HG03060 (cell line): ENCODE data around the gene PHLDA3.

ENCODE experiments used
- ATAC-seq: cut with Tn5 transposase; IDR thresholded peaks from one replicate; pipeline ENCODE4 v1.9.1; 2021; ENCODE audit warnings: low read depth, moderate number of reproducible peaks; ENCODE audit not compliant: unreplicated experiment

The PHLDA3 gene

DNA sequence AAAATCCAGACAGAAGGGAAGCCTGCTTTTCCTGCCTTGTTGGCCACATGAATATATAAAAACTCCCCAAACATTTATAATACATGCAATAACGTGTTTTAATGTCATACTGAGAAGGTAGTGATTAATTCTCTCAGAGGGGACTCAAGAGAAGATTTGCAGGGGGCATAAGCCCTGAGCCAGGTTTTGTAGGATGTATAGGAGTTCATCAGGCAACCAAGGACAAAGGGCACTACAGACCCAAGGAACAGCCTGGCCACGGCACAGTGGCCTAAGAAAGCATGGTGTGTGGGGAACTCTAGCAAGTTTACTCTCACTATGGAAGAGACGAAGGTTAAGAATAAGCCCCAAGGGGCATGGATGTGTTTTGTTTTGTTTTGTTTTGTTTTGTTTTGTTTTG is 32.0 kb downstream of the PHLDA3 start:
- ATAC-seq: no peak

DNA sequence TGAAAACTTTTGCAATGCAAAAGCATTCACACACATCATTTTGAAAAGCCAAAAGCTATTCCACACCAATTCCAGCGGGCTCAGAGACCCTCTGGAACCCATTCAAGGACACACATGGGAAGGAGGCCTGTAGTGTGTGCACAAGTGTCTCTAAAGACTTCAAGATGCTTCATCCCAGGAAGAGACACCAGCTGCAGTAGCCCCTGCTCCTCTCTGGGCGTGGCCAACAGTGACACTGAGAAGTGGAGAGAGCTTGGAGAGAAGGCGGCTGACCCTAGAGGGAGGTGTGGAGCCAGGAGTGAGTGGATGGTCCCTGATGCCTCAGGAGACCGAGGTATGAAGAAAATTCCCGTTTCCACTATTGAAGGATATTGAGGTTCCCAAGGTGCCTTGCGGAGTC is 32.6 kb downstream of the PHLDA3 start:
- ATAC-seq: no peak

DNA sequence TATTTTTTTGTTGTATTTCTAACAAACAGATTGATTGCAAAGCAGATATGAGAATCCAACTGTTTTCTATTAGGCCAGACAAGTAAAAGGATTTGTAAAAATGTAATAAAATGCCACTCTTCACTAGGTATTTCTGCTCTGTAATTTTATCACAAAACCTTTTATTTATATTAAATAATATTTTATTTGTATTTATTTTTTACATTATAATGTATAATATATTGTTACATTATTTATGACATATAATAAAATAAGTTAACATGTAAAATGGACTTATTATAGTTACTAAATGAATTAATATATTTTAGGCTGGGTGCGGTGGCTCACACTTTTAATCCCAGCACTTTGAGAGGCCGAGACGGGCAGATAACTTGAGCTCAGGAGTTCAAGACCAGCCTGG is 34.7 kb downstream of the PHLDA3 start:
- no peak for ATAC-seq

DNA sequence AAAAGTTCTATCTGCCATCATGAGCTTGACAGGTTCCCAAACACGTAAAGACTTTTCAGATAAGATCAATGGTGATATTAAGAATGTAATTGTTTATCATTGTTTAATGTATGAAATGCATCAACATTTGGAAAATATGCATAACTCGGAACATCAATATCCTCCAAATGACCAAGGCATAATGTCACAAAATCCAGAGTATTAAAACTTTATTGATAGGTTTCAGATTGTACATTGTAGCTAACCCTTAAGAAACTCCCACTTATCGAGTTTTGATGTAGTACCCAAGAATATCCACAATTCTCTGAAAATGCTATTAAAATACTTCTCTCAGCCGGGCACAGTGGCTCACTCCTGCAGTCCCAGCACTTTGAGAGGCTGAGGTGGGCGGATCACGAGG is 35.4 kb downstream of the PHLDA3 start:
- ATAC-seq: no peak

DNA sequence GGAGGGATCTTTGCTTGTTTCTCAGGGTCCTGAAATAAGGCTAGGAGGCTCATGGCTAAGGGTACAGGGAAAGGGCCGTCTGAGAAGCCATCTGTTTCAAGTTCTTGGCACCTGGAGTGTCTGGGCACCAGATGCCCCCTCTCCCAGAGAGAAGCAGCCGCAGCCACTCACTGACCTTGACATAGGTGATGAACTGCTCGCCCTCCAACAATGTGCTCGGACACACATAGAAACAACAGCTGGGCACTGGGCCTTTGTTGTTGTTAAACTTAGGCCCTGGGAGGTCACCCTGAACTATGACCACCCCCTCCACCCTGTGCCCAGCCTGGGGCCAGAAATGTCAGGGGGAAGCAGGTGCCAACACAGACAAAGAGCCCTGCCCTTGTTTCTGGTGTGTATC is 38.2 kb downstream of the PHLDA3 start:
- ATAC-seq: no peak

DNA sequence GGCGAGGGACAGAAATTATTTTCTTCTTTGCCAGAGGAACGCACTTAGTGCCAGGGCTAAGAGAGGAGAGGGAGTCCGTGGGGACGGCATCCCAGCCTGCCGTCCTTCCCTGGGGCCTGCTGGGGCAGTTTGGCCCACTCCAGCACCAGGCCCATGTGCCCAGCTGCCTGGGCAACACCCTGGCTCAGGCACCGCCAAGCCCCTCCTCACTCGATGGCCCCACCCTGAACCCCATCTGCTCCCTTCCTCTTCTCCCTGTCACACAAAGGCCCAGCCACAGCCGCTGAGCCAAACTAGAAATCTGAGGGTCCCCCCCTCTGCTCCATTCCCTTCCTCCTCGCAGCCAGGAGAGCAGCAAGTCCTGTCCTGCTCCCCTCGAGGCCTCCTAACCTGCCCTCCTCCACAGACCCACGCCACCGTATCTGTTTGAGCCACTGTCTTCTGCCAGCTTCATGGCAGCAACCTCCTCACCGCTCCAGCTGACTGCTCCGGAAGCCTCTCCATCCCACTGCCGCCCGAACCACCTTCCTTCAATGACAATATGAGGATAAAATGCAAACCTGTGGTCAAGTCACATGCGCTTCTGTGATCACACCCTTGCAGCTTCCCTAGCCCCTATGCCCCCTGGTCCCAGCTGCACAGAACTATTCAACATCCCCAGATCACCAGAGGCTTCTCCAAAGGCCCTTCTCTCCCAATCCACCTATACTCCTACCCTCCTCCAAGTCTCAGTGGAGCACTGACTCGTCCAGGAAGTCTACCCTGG is 39.1 kb downstream of the PHLDA3 start:
- ATAC-seq: no peak

DNA sequence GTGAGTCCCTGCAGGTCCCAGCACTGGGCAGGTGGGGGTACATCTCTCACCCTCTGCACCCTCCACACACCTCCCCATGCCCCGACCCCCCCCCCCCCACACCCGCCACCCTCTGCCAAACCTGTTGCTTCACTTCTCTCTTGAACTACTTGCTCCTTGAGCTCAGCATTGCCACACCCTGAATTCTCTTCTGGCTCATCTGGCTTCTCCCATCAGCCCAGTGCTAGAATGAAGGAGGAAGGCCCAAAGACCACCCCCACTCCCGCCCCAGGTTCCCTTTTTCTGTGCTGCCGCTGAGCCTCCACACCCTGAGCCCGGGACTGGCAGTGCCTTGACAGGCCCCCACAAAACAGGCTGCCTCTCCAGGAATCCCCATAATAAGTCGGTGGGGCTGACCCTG is 41.0 kb downstream of the PHLDA3 start:
- no peak for ATAC-seq

DNA sequence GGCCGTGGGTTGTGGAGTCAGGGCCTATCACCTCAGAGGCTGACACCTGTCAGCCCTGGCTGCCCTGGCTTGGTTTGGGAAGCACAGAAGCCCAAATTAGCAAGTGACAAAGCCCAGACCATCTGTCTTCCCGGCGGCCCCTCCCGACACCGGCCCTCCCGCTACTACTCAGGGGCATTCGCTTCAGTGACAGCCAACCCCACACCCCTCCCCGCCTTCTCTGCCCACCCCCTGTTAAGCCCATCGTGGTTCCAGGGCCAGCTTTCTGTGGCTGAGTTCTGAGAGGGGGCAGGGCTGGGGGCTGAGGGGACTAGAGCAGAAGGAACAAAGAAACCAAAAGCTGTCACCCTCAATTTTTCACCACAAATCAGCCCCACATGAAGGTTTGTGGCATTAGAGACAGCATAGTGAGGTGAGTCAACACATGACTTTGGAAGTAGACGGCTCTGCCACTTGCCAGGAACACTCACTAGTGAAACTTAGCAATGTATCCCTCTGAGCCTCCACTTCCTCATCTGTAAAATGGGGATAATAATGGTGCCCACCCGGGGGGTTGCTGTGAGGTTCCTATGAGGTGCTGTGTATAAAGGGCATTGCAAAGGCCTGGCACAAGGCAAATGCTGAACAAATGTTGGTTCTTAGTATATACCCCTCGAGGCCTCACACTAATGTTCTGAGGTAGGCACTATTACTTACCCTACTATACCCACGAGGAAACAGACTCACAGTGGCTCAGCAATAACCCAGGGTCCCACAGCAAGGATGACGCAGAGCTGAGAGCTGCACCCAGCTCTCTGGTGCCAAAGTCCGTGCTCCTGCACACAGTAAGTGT is 42.3 kb downstream of the PHLDA3 start:
- ATAC-seq: no peak

DNA sequence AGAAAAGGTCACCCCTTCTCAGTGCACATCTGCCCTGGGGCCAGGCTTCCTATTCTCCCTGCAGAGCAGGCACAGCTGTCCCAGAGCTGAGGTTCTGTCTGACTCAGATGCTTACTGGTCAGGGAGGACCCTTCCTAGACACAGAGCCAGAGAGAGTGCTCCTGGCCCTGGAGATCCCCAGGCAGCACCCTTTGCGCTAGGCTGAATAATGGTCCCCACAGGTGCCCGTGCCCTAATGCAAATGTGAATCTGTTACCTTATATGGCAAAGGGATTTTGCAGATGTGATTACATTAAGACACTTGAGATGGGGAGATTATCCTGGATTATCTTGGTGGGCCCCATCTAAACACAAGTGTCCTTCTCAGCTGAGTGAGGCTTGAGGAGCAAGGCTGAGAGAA is 44.8 kb downstream of the PHLDA3 start:
- no peak for ATAC-seq

DNA sequence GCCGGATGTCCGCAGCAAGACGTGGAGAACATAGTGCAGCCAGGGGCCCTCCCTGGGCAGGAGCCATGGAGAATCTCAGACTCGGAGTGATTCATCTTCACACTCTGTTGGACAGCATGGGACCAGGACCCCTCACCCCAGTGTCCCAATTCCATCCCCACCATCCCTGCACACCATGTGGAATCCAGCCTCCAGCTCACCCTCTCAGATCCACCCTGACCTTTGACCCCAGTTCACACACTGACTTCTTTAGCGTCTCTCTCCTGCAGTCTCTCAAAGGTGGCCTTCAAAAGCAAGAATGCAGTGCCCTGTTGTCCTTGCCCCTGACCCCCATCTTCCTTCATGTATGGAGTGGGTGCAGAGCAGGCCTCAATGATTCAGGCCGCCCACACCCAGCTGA is 45.3 kb downstream of the PHLDA3 start:
- ATAC-seq: no peak

DNA sequence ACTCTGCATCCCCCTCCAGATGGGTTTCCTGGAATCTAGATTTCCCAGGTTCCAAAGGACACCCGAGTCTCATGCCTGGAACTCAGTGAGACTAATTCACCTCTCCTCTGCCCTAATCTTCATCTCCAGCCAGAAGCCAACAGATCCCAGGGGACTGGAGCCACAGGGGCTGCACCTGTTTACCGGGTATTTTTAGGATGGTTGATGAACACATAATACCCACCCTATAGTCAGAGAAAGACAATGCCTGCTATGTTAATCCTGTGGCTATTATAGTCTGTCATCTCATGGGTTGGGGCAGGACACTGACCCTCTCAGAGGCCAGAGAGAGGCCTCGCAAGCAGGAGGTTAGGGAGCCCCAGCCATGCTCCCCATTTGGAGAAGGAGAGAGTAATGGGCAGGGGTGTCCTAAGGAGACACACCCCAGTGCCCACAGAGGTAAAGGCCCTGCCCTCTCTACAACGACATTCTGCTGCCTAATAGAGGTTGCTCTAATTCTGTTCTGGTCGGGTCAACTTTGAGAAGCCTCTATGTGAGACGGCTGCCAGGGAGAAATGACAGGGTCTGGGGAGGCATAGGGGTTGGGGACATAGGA is 46.5 kb downstream of the PHLDA3 start:
- no peak for ATAC-seq

DNA sequence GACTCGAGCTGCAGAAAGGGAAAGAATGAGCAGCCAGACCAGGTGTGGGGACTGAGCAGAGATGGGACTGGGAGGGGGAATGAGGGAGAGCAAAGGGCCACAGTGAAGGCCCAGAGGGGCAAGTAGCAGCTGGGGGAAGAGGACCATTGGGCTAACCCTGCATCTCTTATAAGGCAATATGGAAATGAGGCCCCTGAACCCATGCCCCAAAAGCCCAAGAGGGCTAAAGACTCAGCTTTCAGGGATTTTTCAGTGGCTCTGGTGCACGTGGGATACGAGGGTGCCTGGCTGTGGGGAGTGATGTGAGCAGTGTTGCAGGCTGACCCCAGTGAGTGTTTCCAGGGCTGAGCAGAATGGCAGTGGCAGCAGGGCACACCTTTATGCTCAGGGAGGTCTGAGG is 47.0 kb downstream of the PHLDA3 start:
- ATAC-seq: no peak

DNA sequence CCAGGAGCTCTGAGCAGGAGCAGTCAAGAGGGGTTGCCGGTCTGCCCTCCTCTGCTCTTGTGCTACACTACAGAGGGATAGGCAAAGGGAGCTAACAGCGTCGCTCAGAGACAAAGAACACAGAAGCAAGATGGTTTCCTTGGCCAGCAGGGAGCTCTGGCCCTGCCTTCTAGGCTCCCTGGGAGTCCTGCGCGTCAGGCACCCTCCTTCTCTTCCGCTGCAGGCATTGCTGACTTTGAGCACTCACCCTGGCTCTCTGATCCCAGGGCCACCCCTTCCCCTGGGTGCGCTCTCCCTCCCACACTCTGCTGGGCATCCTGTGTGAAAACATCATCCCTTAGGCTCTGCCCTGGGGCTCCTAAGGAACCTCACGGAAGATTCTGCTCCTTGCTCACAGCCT is 47.9 kb downstream of the PHLDA3 start:
- no peak for ATAC-seq

DNA sequence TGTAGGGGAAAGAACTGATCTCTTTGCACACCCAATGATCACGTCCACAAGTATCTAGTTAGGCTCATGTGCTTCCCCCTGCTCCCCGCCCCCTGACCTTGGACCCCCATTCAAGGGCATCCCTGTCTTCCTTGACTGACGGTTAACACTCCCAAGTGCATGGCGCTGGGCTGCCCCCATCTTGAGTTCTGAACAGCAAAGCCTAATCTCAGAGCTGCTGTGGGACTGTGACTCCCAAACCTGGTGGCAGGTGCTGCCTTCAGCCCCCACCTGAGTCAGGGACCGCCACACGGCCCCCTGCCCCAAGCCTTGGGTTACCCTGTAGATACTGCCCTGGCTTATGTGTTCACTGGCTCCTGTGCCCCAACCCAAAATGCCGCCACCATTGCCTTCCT is 48.4 kb downstream of the PHLDA3 start:
- ATAC-seq: no peak

DNA sequence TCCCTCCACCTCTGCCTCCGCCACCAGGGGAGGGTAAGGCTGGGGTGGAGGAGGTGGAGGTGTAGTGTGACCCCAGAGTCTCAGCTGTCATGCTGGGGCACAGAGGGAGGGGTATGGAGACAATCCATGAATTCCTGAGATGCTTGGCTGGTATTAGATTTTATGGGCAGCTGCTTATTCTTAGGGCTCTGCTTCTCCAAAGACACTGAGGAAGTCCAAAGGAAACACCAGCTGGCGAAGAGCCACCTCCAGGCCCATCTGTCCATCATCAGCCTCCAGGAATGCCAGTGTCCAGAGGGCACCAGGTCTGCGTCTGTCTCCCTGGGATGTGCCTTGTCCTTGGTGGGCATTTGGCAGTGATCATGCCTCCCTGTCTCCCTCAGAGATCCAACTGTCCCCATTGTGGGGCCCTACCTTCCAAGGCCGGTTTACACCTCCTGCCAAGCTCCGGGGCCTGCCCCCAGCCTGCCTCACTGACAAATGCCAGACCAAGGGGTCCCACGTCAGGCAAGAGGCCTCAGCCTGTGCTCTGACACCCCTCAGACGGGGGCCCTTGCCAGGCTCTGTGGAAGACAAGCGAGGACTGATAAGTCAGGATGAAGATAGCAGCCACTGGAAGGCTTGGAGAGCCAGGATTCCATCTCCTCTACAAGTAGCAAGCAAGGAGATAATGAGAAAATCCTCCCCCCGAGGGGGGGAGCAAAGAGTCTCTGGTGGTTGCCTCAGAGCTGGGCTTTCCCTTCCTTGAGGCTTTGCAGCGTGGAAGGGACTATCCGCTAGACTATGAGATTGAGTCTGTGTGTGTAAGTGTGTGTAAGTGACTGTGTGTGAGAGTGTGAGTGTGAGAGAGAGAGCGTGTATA is 49.0 kb downstream of the PHLDA3 start:
- ATAC-seq: no peak

DNA sequence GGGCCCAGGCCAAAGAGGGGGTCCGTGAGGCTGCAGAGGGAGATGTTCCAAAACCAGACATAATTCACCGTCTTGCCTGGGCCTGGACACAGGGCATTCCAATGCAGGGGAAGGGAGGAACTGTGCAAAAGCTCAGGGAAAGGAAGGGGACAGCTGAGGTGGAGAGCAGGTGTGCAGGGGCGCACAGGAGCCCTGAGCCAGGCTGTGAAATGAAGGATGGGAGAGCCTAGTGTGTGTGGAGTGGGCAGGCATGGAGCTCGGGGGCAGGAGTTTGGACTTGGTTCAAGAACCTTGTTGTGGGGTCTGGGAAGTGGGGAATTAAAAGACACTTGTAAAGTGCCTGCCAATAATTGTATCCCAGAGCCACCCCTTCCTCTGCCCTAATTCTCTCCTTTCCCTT is 49.7 kb downstream of the PHLDA3 start:
- ATAC-seq: no peak

DNA sequence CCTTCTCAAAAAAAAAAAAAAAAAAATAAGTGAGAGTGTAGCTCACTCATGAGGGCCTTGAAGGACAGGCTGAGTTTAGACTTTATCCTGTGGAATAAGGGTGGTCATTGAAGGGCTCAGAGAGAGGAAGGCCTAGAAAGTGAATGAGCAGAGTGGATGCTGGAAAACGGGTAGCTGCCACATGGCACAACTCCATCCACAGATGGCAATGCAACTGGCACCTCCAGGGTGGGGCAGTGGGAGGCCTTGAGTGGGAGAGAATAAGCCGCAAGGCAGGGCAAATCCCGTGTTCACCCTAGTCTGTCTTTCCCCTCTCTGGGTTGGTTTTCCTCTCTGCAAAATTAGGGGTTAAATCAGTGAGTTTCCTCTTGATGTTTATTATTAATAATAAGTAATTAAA is 50.5 kb downstream of the PHLDA3 start:
- no peak for ATAC-seq
